Endothelial cell of umbilical vein (primary cell): ENCODE measurements around the gene LRR1. TPM values are rescaled to one million over a fixed set of nuclear protein-coding genes. Genes with fewer than 3 reads are reported as not detected.
A peak's percentile ranks its signal among the peaks of the same experiment; 100 is the strongest.

ENCODE experiments used
- BruUV-seq: library from RNA; stranded (reverse); fragments of 400-500 nt; replicated peaks from 2 replicates; lab custom pipeline; 2021; lab: Mats Ljungman, UMichigan
- CTCF ChIA-PET: fragments of 300-600, 350-600 bp; sonication (Branson Sonifier 250); formaldehyde crosslinking; loops from one replicate; lab custom pipeline; 2021; ENCODE audit warnings: antibody characterized with exemption, inconsistent platforms; lab: Charles Lee
- POLR2A ChIA-PET: fragments of 300-600, 350-600 bp; sonication (Branson Sonifier 250); formaldehyde crosslinking; loops from one replicate; lab custom pipeline; 2021; ENCODE audit warnings: antibody characterized with exemption, inconsistent platforms; lab: Charles Lee
- DNase-seq: peaks from one replicate; pipeline ENCODE4 v3.0.0-alpha.2; 2011; ENCODE audit warnings: low read depth, low spot score
- FAIRE-seq: peaks from 2 replicates; lab custom pipeline; 2011; peaks lifted over from hg19 to GRCh38; lab: Jason Lieb, UNC
- H2AFZ ChIP-seq: 2 replicates; pipeline ENCODE4 v1.6.0; 2012; ENCODE audit warnings: low read depth, low read length, control low read depth, inconsistent platforms
- H3K27ac ChIP-seq: 2 replicates; pipeline ENCODE4 v1.5.1; 2011; ENCODE audit warnings: low read depth, mild to moderate bottlenecking, control low read depth, low read length, moderate library complexity; ENCODE audit not compliant: insufficient read depth
- H3K27me3 ChIP-seq, 2 experiments: 2 replicates each; pipeline versions ENCODE4 v1.6.0 to v1.6.1; 2011; ENCODE audit warnings: low read length in 2 of 2, mixed read lengths in 1 of 2; ENCODE audit not compliant: control insufficient read depth in 2 of 2, insufficient read depth in 2 of 2
- H3K36me3 ChIP-seq, 2 experiments: 2 replicates in 1 of 2; 3 replicates in 1 of 2; pipeline ENCODE4 v1.5.1; 2011; ENCODE audit warnings: low read length in 2 of 2, mild to moderate bottlenecking in 1 of 2, moderate library complexity in 1 of 2; ENCODE audit not compliant: control insufficient read depth in 2 of 2, insufficient read depth in 2 of 2; ENCODE audit errors: extremely low read depth in 1 of 2
- H3K4me1 ChIP-seq: 3 replicates; pipeline ENCODE4 v1.5.1; 2011; ENCODE audit warnings: mild to moderate bottlenecking, low read length; ENCODE audit not compliant: control insufficient read depth, insufficient read depth; ENCODE audit errors: extremely low read depth
- H3K4me2 ChIP-seq: 2 replicates; pipeline ENCODE4 v1.6.1; 2011; ENCODE audit warnings: low read length, control low read depth, mixed read lengths; ENCODE audit not compliant: insufficient read depth
- H3K4me3 ChIP-seq, 3 experiments: fragments of 200-600 bp in 1 of 3; sonication (generic), shearing (Covaris generic) in 1 of 3; replicated peaks in 1 of 3; 2 replicates each; pipeline ENCODE4 v1.5.1; 2011 to 2016; ENCODE audit warnings: control low read depth in 3 of 3, low read length in 3 of 3, mild to moderate bottlenecking in 2 of 3, inconsistent platforms in 1 of 3, low read depth in 1 of 3, moderate library complexity in 1 of 3; ENCODE audit not compliant: insufficient read depth in 1 of 3
- H3K79me2 ChIP-seq: 2 replicates; pipeline ENCODE4 v1.6.0; 2012; ENCODE audit warnings: low read length, inconsistent platforms; ENCODE audit not compliant: control insufficient read depth, insufficient read depth
- H3K9ac ChIP-seq: replicated peaks from 2 replicates; pipeline ENCODE3; 2011; ENCODE audit warnings: low read length, control low read depth; ENCODE audit not compliant: insufficient read depth; ENCODE audit errors: extremely low read depth
- H3K9me1 ChIP-seq: replicated peaks from 3 replicates; pipeline ENCODE4 v1.6.0; 2011; ENCODE audit warnings: mild to moderate bottlenecking, low read length; ENCODE audit not compliant: control insufficient read depth, insufficient read depth; ENCODE audit errors: extremely low read depth
- H3K9me3 ChIP-seq: replicated peaks from 2 replicates; pipeline ENCODE4 v1.5.1; 2012; ENCODE audit warnings: low read length, inconsistent platforms; ENCODE audit not compliant: control insufficient read depth, insufficient read depth
- H4K20me1 ChIP-seq: replicated peaks from 2 replicates; pipeline ENCODE3; 2011; ENCODE audit warnings: mild to moderate bottlenecking, low read length; ENCODE audit not compliant: control insufficient read depth, insufficient read depth; ENCODE audit errors: extremely low read depth
- EZH2 ChIP-seq: IDR thresholded peaks from 2 replicates; pipeline ENCODE4 v1.6.1; 2012; ENCODE audit warnings: borderline replicate concordance, low read depth, mild to moderate bottlenecking, moderate library complexity, low read length, inconsistent platforms; ENCODE audit not compliant: severe bottlenecking
- FOS ChIP-seq: IDR thresholded peaks from 2 replicates; pipeline ENCODE4 v1.6.1; 2011; ENCODE audit warnings: mild to moderate bottlenecking, low read length, moderate library complexity, borderline replicate concordance; ENCODE audit not compliant: insufficient read depth
- GATA2 ChIP-seq: IDR thresholded peaks from 2 replicates; pipeline ENCODE4 v1.7.0; 2011; ENCODE audit warnings: low read depth, mild to moderate bottlenecking, moderate library complexity, mixed read lengths, low read length; ENCODE audit not compliant: insufficient read length, insufficient read depth
- JUN ChIP-seq: IDR thresholded peaks from 2 replicates; pipeline ENCODE4 v1.6.1; 2011; ENCODE audit warnings: borderline replicate concordance, low read depth; ENCODE audit not compliant: insufficient read length, insufficient read depth
- MYC ChIP-seq: IDR thresholded peaks from one replicate; pipeline ENCODE4 v1.6.1; 2011; ENCODE audit warnings: mild to moderate bottlenecking, low read depth, low read length
- POLR2A ChIP-seq: IDR thresholded peaks from 2 replicates; pipeline ENCODE4 v1.6.1; 2012; ENCODE audit warnings: low read depth, mild to moderate bottlenecking, control low read depth, low read length
- POLR2AphosphoS5 ChIP-seq: IDR thresholded peaks from 2 replicates; pipeline ENCODE4 v1.6.1; 2012; ENCODE audit warnings: low read depth, mild to moderate bottlenecking, control low read depth, low read length, moderate library complexity; ENCODE audit not compliant: insufficient read depth
- dilution Hi-C: fragments of 300-500 bp; cut with MboI; formaldehyde crosslinking; loops from one replicate; pipeline ENCODE4 v1.15.0; 2019; ENCODE audit warnings: low sequenced_read_pairs; ENCODE audit not compliant: extremely low pct_ligation_motif_present
- intact Hi-C: fragments of 100-400 bp; cut with micrococcal nuclease; formaldehyde crosslinking; loops from one replicate; pipeline ENCODE4 v1.10.0; 2022
- polyA plus RNA-seq, 4 experiments: library from polyadenylated mRNA; depleted of rRNA in 3 of 4; stranded (reverse) in 3 of 4; unstranded in 1 of 4; fragments of >200 nt; gene quantifications; 2 replicates each; pipeline versions ENCODE4 v1.2.1 to v1.2.3, GENCODE V29; 2011 to 2012; ENCODE audit warnings: missing spikeins in 1 of 4
- total RNA-seq: library from RNA; stranded (reverse); gene quantifications from 2 replicates; pipeline ENCODE4 v1.2.3, GENCODE V29; 2021
- TF ChIP-seq, protein P1 (sequence below): IDR thresholded peaks from 2 replicates; pipeline ENCODE4 v1.6.1; 2011; ENCODE audit not compliant: insufficient read depth, insufficient read length
- TF ChIP-seq, protein P2 (sequence below), 2 donors: IDR thresholded peaks; 1 replicate in 1 of 2; 2 replicates in 1 of 2; pipeline ENCODE4 v1.5.1; 2011; ENCODE audit warnings: low read length in 2 of 2, mild to moderate bottlenecking in 2 of 2, moderate library complexity in 2 of 2, control low read depth in 1 of 2, inconsistent platforms in 1 of 2, low read depth in 1 of 2; ENCODE audit not compliant: insufficient read depth in 1 of 2; ENCODE audit errors: extremely low read depth in 1 of 2

LRR1 gene
- total and polyA plus RNA-seq, 2 donors (not counting 3 experiments of a cell fraction or from before 2014, with no cell fraction given) = 17.7 to 30.9 TPM

DNA sequence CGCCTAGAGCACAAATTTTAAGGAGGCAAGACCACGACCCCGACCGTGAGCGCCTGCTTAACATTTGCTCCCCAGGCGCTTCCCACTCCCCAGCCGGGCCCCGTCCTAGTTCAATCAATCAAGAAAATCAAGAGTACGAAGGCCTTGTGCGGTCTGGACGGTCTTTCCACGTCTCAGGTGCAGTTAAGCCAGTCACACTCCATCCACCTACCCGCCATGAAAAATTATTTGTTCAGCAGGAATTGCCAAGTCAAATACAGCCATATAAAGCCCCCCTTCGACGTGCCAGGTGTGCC is 603 bp upstream of the LRR1 start:
- Histone ChIP-seq H3K4me2 (peak overlapping the region; percentile 66), H3K9ac (peak overlapping the region; percentile 98), H3K27ac (peak overlapping the region; percentile 91), H4K20me1 (no peaks in the 10 kb centered on the region), H3K9me1 (no peaks in the 10 kb centered on the region), H2AFZ (peak overlapping the region; percentile 72), H3K27me3 (no peaks in the 10 kb centered on the region), H3K36me3 (no peaks in the 10 kb centered on the region), H3K9me3 (no peaks in the 10 kb centered on the region), H3K79me2 (peaks cover 23% of the 10 kb centered on the region), H3K4me3 (peak overlapping the region; percentile 57 to 100 (median 97)), H3K4me1 (peaks cover 3% of the 10 kb centered on the region)
- intact Hi-C loops (loop anchor here (1.0 kb wide), 2 partner anchors 12 to 136 kb away; partner anchors contain the start of gene RPS29), dilution Hi-C loops (no loop called here)
- BruUV-seq = no TSS peak
- CTCF ChIA-PET = interaction anchor here (0.9 to 2.9 kb wide), 6 partner anchors 11 to 136 kb away, joined by 3 to 29 read pairs (median 7); partner anchors contain the start of genes MGAT2, RPL36AL and RPS29
- TF ChIP-seq GATA2 = no peak
- no peak for TF ChIP-seq EZH2
- TF ChIP-seq, protein P1, sequence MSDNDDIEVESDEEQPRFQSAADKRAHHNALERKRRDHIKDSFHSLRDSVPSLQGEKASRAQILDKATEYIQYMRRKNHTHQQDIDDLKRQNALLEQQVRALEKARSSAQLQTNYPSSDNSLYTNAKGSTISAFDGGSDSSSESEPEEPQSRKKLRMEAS = no peak
- FAIRE-seq (no peak), DNase-seq (no peak)
- POLR2A ChIA-PET = interaction anchor here (1.7 kb wide), 2 partner anchors 11 to 23 kb away, joined by 12 to 15 read pairs; partner anchors contain the start of genes MGAT2, RPL36AL and RPS29

DNA sequence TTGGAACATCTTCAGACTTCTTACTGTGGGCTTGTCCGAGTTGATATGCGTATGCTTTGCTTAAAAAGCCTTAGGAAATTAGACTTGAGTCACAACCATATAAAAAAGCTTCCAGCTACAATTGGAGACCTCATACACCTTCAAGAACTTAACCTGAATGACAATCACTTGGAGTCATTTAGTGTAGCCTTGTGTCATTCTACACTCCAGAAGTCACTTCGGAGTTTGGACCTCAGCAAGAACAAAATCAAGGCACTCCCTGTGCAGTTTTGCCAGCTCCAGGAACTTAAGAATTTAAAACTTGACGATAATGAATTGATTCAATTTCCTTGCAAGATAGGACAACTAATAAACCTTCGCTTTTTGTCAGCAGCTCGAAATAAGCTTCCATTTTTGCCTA is 8.8 kb downstream of the LRR1 start:
- H3K9me1 ChIP-seq = no peaks in the 10 kb centered on the region
- TF ChIP-seq POLR2A (no peak), FOS (no peak), JUN (no peak), MYC (no peak), POLR2AphosphoS5 (no peak), EZH2 (no peak), GATA2 (no peak)
- TF ChIP-seq, protein P1 = no peak
- TF ChIP-seq, protein P2, sequence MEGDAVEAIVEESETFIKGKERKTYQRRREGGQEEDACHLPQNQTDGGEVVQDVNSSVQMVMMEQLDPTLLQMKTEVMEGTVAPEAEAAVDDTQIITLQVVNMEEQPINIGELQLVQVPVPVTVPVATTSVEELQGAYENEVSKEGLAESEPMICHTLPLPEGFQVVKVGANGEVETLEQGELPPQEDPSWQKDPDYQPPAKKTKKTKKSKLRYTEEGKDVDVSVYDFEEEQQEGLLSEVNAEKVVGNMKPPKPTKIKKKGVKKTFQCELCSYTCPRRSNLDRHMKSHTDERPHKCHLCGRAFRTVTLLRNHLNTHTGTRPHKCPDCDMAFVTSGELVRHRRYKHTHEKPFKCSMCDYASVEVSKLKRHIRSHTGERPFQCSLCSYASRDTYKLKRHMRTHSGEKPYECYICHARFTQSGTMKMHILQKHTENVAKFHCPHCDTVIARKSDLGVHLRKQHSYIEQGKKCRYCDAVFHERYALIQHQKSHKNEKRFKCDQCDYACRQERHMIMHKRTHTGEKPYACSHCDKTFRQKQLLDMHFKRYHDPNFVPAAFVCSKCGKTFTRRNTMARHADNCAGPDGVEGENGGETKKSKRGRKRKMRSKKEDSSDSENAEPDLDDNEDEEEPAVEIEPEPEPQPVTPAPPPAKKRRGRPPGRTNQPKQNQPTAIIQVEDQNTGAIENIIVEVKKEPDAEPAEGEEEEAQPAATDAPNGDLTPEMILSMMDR (IDR thresholded peaks at IDR 0.05; ENCODE audit: extremely low read depth in 1 of 2, insufficient read depth in 1 of 2, low read depth in 1 of 2, low read length in 2 of 2) = no peak
- POLR2A ChIA-PET = no interaction called here
- no peaks in the 10 kb centered on the region for H3K27me3 ChIP-seq
- H4K20me1 ChIP-seq = no peaks in the 10 kb centered on the region
- H3K4me2 ChIP-seq = no peak overlapping the region
- H3K9ac ChIP-seq = no peak overlapping the region
- dilution Hi-C loops = no loop called here
- intact Hi-C loops = no loop called here
- CTCF ChIA-PET = interaction anchor here (0.8 kb wide), 1 partner anchor 21 kb away, joined by 3 read pairs; no protein-coding TSS in a partner anchor
- H3K4me1 ChIP-seq = no peaks in the 10 kb centered on the region
- no peak overlapping the region for H3K27ac ChIP-seq
- H2AFZ ChIP-seq = no peak overlapping the region
- peaks cover 2 to 5% of the 10 kb centered on the region in 2 experiments for H3K36me3 ChIP-seq
- H3K9me3 ChIP-seq = no peaks in the 10 kb centered on the region
- no peak for DNase-seq
- no peak for FAIRE-seq
- peaks cover 22% of the 10 kb centered on the region for H3K79me2 ChIP-seq
- no TSS peak for BruUV-seq
- no peak overlapping the region for H3K4me3 ChIP-seq
